Lung (tissue), 12 donors: ENCODE measurements around the gene TFR2. TPM values are rescaled to one million over a fixed set of nuclear protein-coding genes. Genes with fewer than 3 reads are reported as not detected.

Experiments
- ATAC-seq: fragments of 200-7000 bp; cut with Tn5 transposase; one replicate; pipeline ENCODE4 v1.9.1; 2020; ENCODE audit warnings: moderate number of reproducible peaks; ENCODE audit not compliant: insufficient read depth, low FRiP score
- DNase-seq, 3 donors: peaks; one replicate each; pipeline ENCODE4 v3.0.0-alpha.2; 2013 to 2017
- H3K27ac ChIP-seq, 2 donors: one replicate each; pipeline ENCODE4 v1.5.1; 2013; ENCODE audit warnings: mild to moderate bottlenecking in 2 of 2, moderate library complexity in 2 of 2, control low read depth in 1 of 2, inconsistent platforms in 1 of 2, low read depth in 1 of 2, low read length in 1 of 2
- H3K27me3 ChIP-seq, 3 donors: one replicate each; pipeline ENCODE4 v1.5.1; 2013; ENCODE audit warnings: low read length in 2 of 3; ENCODE audit not compliant: control insufficient read depth in 3 of 3, insufficient read depth in 3 of 3
- H3K36me3 ChIP-seq, 4 donors: one replicate each; pipeline ENCODE4 v1.5.1; 2013; ENCODE audit warnings: low read length in 4 of 4, mild to moderate bottlenecking in 1 of 4, moderate library complexity in 1 of 4; ENCODE audit not compliant: control insufficient read depth in 4 of 4, insufficient read depth in 4 of 4
- H3K4me1 ChIP-seq, 5 donors: one replicate each; pipeline ENCODE4 v1.5.1; 2013; ENCODE audit warnings: low read length in 5 of 5, mild to moderate bottlenecking in 2 of 5, moderate library complexity in 1 of 5; ENCODE audit not compliant: control insufficient read depth in 5 of 5, insufficient read depth in 5 of 5
- H3K4me3 ChIP-seq: one replicate; pipeline ENCODE4 v1.5.1; 2013; ENCODE audit warnings: mild to moderate bottlenecking, control low read depth, moderate library complexity
- H3K9ac ChIP-seq, 2 donors: one replicate each; pipeline ENCODE4 v1.5.1; 2013; ENCODE audit warnings: low read length in 2 of 2, control low read depth in 1 of 2; ENCODE audit not compliant: insufficient read depth in 1 of 2
- H3K9me3 ChIP-seq, 4 donors: one replicate each; pipeline ENCODE4 v1.5.1; 2013; ENCODE audit warnings: low read length in 3 of 4, mild to moderate bottlenecking in 1 of 4, moderate library complexity in 1 of 4; ENCODE audit not compliant: control insufficient read depth in 4 of 4, insufficient read depth in 3 of 4
- CTCF ChIP-seq: IDR thresholded peaks from 2 replicates; pipeline ENCODE4 v1.5.1; 2012; ENCODE audit warnings: mild to moderate bottlenecking; ENCODE audit errors: control extremely low read depth, extremely low read depth
- WGBS, 2 donors: extraction: QIAGEN DNeasy Blood & Tissue Kit; methylation state at CpG; one replicate each; pipeline ENCODE4 v1.1.7; 2013; 5-methylcytosine and 5-hydroxymethylcytosine counted together
- polyA plus RNA-seq, 2 donors: library from polyadenylated mRNA; stranded (reverse); fragments of 200-250 nt; gene quantifications; one replicate each; pipeline ENCODE4 v1.2.1, GENCODE V29; 2013
- total RNA-seq, 2 donors: library from RNA; depleted of rRNA in 1 of 2; stranded (reverse); fragments of >200 nt in 1 of 2; gene quantifications; one replicate each; pipeline ENCODE4 v1.2.1, GENCODE V29; 2014 to 2021
- donor health status: control.
- donor health status: control.
- donor health status: Bipolar disorder and iron deficiency.
- donor health status: healthy.
- donor health status: DM: yes; HTN: yes; CAD: no.

TFR2 gene
- total and polyA plus RNA-seq, 4 donors, result 0.33 to 2.1 (median 1.3) TPM

GRCh38 chr7:100609958-100610357, 31.4 kb downstream of the TFR2 start:
- Histone ChIP-seq H3K4me3 (no peak overlapping the region), H3K9ac (no peak overlapping the region), H3K36me3 (peaks cover 0 to 9% (median 4%) of the 10 kb centered on the region in 4 donors), H3K27ac (no peak overlapping the region), H3K27me3 (no peaks in the 10 kb centered on the region), H3K4me1 (peaks cover 0 to 17% (median 8%) of the 10 kb centered on the region in 5 donors), H3K9me3 (no peaks in the 10 kb centered on the region)
- WGBS, 2 donors, result 86 to 98% methylated on average over 4 to 5 of the region's 5 CpGs
- DNase-seq, result no peak
- no peak for ATAC-seq
- no peak for TF ChIP-seq CTCF

GRCh38 chr7:100607111-100607510, 34.2 kb downstream of the TFR2 start:
- ATAC-seq, result no peak
- DNase-seq, result no peak
- H3K27ac ChIP-seq, result no peak overlapping the region
- no peaks in the 10 kb centered on the region for H3K27me3 ChIP-seq
- H3K4me1 ChIP-seq, result peaks cover 0 to 23% (median 5%) of the 10 kb centered on the region in 5 donors
- no peak overlapping the region for H3K4me3 ChIP-seq
- no peak for TF ChIP-seq CTCF
- WGBS, 2 donors, result 94 to 95% methylated on average over 8 of the region's 8 CpGs
- peaks cover 0 to 7% (median 0%) of the 10 kb centered on the region in 4 donors for H3K36me3 ChIP-seq
- no peaks in the 10 kb centered on the region for H3K9me3 ChIP-seq
- no peak overlapping the region for H3K9ac ChIP-seq

GRCh38 chr7:100606313-100606712, 35.0 kb downstream of the TFR2 start:
- no peak for TF ChIP-seq CTCF
- no peak overlapping the region for H3K27ac ChIP-seq
- 91 to 96% methylated on average over 12 of the region's 12 CpGs for WGBS, 2 donors
- no peak overlapping the region for H3K4me3 ChIP-seq
- H3K27me3 ChIP-seq, result no peaks in the 10 kb centered on the region
- no peaks in the 10 kb centered on the region for H3K9me3 ChIP-seq
- H3K4me1 ChIP-seq, result peaks cover 0 to 29% (median 5%) of the 10 kb centered on the region in 5 donors
- ATAC-seq (no peak), DNase-seq (no peak)
- peaks cover 0 to 7% (median 0%) of the 10 kb centered on the region in 4 donors for H3K36me3 ChIP-seq
- H3K9ac ChIP-seq, result no peak overlapping the region
